Activated CD4-positive, alpha-beta T cell treated with anti-CD3 and anti-CD28 coated beads, Interleukin-2, amount 50 U/mL, for 48 hours (primary cell): ENCODE results near the gene LRP1B.

Experiments used
- DNase-seq, 2 experiments: peaks; one replicate each; pipeline ENCODE4 v3.0.0-alpha.2; 2020

The LRP1B gene

GRCh38 chr2:140759426-140760156 is 1371.2 kb downstream of the LRP1B start:
- no peak for DNase-seq

GRCh38 chr2:140747665-140748064 is 1383.2 kb downstream of the LRP1B start:
- DNase-seq: no peak

GRCh38 chr2:140747090-140747489 is 1383.7 kb downstream of the LRP1B start:
- DNase-seq: no peak

- DNase-seq: no peak
Measured at GRCh38 chr2:140744379-140744778, 1386.4 kb downstream of the LRP1B start.

- no peak for DNase-seq
Measured at GRCh38 chr2:140737006-140737405, 1393.8 kb downstream of the LRP1B start.

- no peak for DNase-seq
Measured at GRCh38 chr2:140734992-140735391, 1395.8 kb downstream of the LRP1B start.

- no peak for DNase-seq
Measured at GRCh38 chr2:140718999-140719398, 1411.8 kb downstream of the LRP1B start.

GRCh38 chr2:140717481-140717880 is 1413.3 kb downstream of the LRP1B start:
- DNase-seq: no peak

- DNase-seq: no peak
Measured at GRCh38 chr2:140714586-140714985, 1416.2 kb downstream of the LRP1B start.

- no peak for DNase-seq
Measured at GRCh38 chr2:140711867-140712266, 1418.9 kb downstream of the LRP1B start.

- no peak for DNase-seq
Measured at GRCh38 chr2:140701726-140702125, 1429.1 kb downstream of the LRP1B start.

- DNase-seq: no peak
Measured at GRCh38 chr2:140698636-140699035, 1432.2 kb downstream of the LRP1B start.

- DNase-seq: no peak
Measured at GRCh38 chr2:140696449-140696848, 1434.4 kb downstream of the LRP1B start.

GRCh38 chr2:140695155-140695554 is 1435.7 kb downstream of the LRP1B start:
- no peak for DNase-seq

GRCh38 chr2:140687825-140688224 is 1443.0 kb downstream of the LRP1B start:
- no peak for DNase-seq

GRCh38 chr2:140683658-140684057 is 1447.2 kb downstream of the LRP1B start:
- DNase-seq: no peak

- no peak for DNase-seq
Measured at GRCh38 chr2:140680862-140681261, 1450.0 kb downstream of the LRP1B start.

GRCh38 chr2:140679752-140680151 is 1451.1 kb downstream of the LRP1B start:
- DNase-seq: no peak

- no peak for DNase-seq
Measured at GRCh38 chr2:140669911-140670310, 1460.9 kb downstream of the LRP1B start.

- no peak for DNase-seq
Measured at GRCh38 chr2:140667203-140667602, 1463.6 kb downstream of the LRP1B start.

GRCh38 chr2:140662504-140662903 is 1468.3 kb downstream of the LRP1B start:
- DNase-seq: no peak

GRCh38 chr2:140658760-140659692 is 1471.8 kb downstream of the LRP1B start:
- DNase-seq: no peak

- DNase-seq: no peak
Measured at GRCh38 chr2:140657657-140658056, 1473.2 kb downstream of the LRP1B start.

GRCh38 chr2:140654565-140654964 is 1476.3 kb downstream of the LRP1B start:
- no peak for DNase-seq
